PC-9 (cell line): Measurements from ENCODE around the gene CCDC88C.

Experiments
- CTCF ChIP-seq: fragments of 200-600 bp; sonication (generic); conservative IDR thresholded peaks from 2 replicates; pipeline ENCODE4 v1.6.1; 2017; ENCODE audit warnings: mixed run types, antibody characterized with exemption, mild to moderate bottlenecking, moderate library complexity
- EZH2 ChIP-seq: fragments of 200-600 bp; sonication (generic); IDR thresholded peaks from 2 replicates; pipeline ENCODE4 v1.8.0; 2017; ENCODE audit warnings: antibody characterized with exemption, low read depth

DNA sequence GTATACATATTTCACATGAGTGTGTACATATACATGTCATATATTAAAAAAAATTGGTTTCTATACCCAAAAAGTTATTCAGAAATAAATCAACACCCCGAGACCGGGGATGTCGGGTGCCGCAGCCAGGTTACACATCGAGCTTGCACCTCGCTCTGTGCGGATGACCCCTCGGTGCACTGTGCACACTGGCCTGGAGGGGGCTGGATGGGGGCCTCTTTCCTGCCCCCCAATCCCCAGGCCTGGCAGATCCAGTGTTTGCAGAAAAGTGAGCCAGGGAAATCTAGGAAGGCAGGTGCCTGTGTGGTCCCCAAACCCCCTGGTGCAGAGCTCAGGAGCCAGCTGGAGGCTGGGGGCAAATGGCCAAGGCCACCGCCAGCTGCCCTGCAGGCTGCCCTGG is 146.0 kb downstream of the CCDC88C start:
- TF ChIP-seq EZH2: no peak
- no peak for TF ChIP-seq CTCF
